Left hindlimb (tissue), 1 donor: ENCODE measurements around the gene RS1.
A peak's percentile ranks its signal among the peaks of the same experiment; 100 is the strongest.

ENCODE experiments used
- DNase-seq: peaks from one replicate; pipeline ENCODE4 v3.0.0-alpha.2; 2018

RS1 gene

GRCh38 chrX:18672008-18672407 lies at the start of gene RS1:
RS1 (minus strand) TSS chrX:18672108; CDS start chrX:18672068, 40 bp downstream.
- no peak for DNase-seq

GRCh38 chrX:18719852-18720251 lies 47.9 kb upstream of the RS1 start:
- DNase-seq: no peak

- no peak for DNase-seq
Observed at GRCh38 chrX:18714910-18715309, 43.0 kb upstream of the RS1 start.

- DNase-seq: no peak
Observed at GRCh38 chrX:18709833-18710232, 37.9 kb upstream of the RS1 start.

GRCh38 chrX:18707426-18708049 lies 35.6 kb upstream of the RS1 start, which contains the start of gene PPEF1:
PPEF1 (plus strand) TSS chrX:18707645; CDS start chrX:18707781, 136 bp downstream.
- DNase-seq: no peak

GRCh38 chrX:18702362-18703195 lies 30.7 kb upstream of the RS1 start:
- no peak for DNase-seq

- no peak for DNase-seq
Observed at GRCh38 chrX:18701621-18702361, 29.9 kb upstream of the RS1 start.

GRCh38 chrX:18698737-18699650 lies 27.1 kb upstream of the RS1 start:
- no peak for DNase-seq

- DNase-seq: no peak
Observed at GRCh38 chrX:18696653-18697052, 24.7 kb upstream of the RS1 start.

GRCh38 chrX:18692541-18692940 lies 20.6 kb upstream of the RS1 start:
- no peak for DNase-seq

- no peak for DNase-seq
Observed at GRCh38 chrX:18691431-18691830, 19.5 kb upstream of the RS1 start.

- no peak for DNase-seq
Observed at GRCh38 chrX:18687856-18688495, 16.1 kb upstream of the RS1 start.

- DNase-seq: no peak
Observed at GRCh38 chrX:18682979-18683387, 11.1 kb upstream of the RS1 start.

- no peak for DNase-seq
Observed at GRCh38 chrX:18681996-18682395, 10.1 kb upstream of the RS1 start.

- DNase-seq: no peak
Observed at GRCh38 chrX:18677161-18677869, 5.4 kb upstream of the RS1 start.

- DNase-seq: no peak
Observed at GRCh38 chrX:18676470-18676869, 4.6 kb upstream of the RS1 start.

GRCh38 chrX:18676050-18676449 lies 4.1 kb upstream of the RS1 start:
- no peak for DNase-seq

GRCh38 chrX:18674788-18675735 lies 3.2 kb upstream of the RS1 start:
- DNase-seq: peak; percentile 89

- peak; percentile 34 for DNase-seq
Observed at GRCh38 chrX:18674417-18674787, 2.5 kb upstream of the RS1 start.
